Measurements from ENCODE around the gene STX8.
A peak's percentile ranks its signal among the peaks of the same experiment; 100 is the strongest.
"Not testable (repeated sequence)": the region's sequence is repeated elsewhere in the genome, so short reads cannot be mapped to it uniquely, and the experiment has no call there.

STX8 gene

GRCh38 chr17:9557857-9558256, 17.8 kb downstream of the STX8 start:
- Histone ChIP-seq H3K4me3 (ENCODE audit: low read depth in 1 of 2, low read length in 2 of 2) (no peak overlapping the region), H4K20me1 (ENCODE audit: insufficient read depth, low read length) (peaks cover 8% of the 10 kb centered on the region; the same call in 1 of the 2 replicates), H3K9me3 (ENCODE audit: insufficient read depth, low read length, severe bottlenecking) (no peaks in the 10 kb centered on the region), H3K4me2 (ENCODE audit: insufficient read depth, low read length) (no peak overlapping the region), H3K27ac (ENCODE audit: low read length) (no peak overlapping the region), H2AFZ (ENCODE audit: low read depth, low read length) (no peak overlapping the region), H3K9ac (ENCODE audit: low read depth, low read length) (no peak overlapping the region), H3K79me2 (ENCODE audit: insufficient read depth, low read length) (no peaks in the 10 kb centered on the region), H3K36me3 (ENCODE audit: insufficient read depth, low read length) (no peaks in the 10 kb centered on the region), H3K4me1 (ENCODE audit: insufficient read depth, low read length) (no peaks in the 10 kb centered on the region), H3K27me3 (ENCODE audit: insufficient read depth, low read length, poor library complexity) (no peaks in the 10 kb centered on the region)
- TF ChIP-seq EZH2 (IDR thresholded peaks at IDR 0.05; ENCODE audit: borderline replicate concordance, low read depth, low read length, severe bottlenecking): no peak
- TF ChIP-seq, protein P1, sequence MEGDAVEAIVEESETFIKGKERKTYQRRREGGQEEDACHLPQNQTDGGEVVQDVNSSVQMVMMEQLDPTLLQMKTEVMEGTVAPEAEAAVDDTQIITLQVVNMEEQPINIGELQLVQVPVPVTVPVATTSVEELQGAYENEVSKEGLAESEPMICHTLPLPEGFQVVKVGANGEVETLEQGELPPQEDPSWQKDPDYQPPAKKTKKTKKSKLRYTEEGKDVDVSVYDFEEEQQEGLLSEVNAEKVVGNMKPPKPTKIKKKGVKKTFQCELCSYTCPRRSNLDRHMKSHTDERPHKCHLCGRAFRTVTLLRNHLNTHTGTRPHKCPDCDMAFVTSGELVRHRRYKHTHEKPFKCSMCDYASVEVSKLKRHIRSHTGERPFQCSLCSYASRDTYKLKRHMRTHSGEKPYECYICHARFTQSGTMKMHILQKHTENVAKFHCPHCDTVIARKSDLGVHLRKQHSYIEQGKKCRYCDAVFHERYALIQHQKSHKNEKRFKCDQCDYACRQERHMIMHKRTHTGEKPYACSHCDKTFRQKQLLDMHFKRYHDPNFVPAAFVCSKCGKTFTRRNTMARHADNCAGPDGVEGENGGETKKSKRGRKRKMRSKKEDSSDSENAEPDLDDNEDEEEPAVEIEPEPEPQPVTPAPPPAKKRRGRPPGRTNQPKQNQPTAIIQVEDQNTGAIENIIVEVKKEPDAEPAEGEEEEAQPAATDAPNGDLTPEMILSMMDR (IDR thresholded peaks at IDR 0.05; ENCODE audit: borderline replicate concordance, extremely low read depth, low read length, poor library complexity, severe bottlenecking): no peak
- ATAC-seq (ENCODE audit: insufficient read depth, low read depth): no peak
- no peak for DNase-seq

GRCh38 chr17:9557161-9557755, 18.4 kb downstream of the STX8 start:
- Histone ChIP-seq H3K27me3 (ENCODE audit: insufficient read depth, low read length, poor library complexity) (no peaks in the 10 kb centered on the region), H3K4me2 (ENCODE audit: insufficient read depth, low read length) (no peak overlapping the region), H3K36me3 (ENCODE audit: insufficient read depth, low read length) (no peaks in the 10 kb centered on the region), H3K4me3 (ENCODE audit: low read depth in 1 of 2, low read length in 2 of 2) (no peak overlapping the region), H3K9ac (ENCODE audit: low read depth, low read length) (no peak overlapping the region), H3K79me2 (ENCODE audit: insufficient read depth, low read length) (no peaks in the 10 kb centered on the region), H3K4me1 (ENCODE audit: insufficient read depth, low read length) (no peaks in the 10 kb centered on the region), H3K27ac (ENCODE audit: low read length) (no peak overlapping the region), H2AFZ (ENCODE audit: low read depth, low read length) (no peak overlapping the region), H3K9me3 (ENCODE audit: insufficient read depth, low read length, severe bottlenecking) (no peaks in the 10 kb centered on the region), H4K20me1 (ENCODE audit: insufficient read depth, low read length) (peaks cover 8% of the 10 kb centered on the region; the same call in 1 of the 2 replicates)
- TF ChIP-seq, protein P1 (IDR thresholded peaks at IDR 0.05; ENCODE audit: borderline replicate concordance, extremely low read depth, low read length, poor library complexity, severe bottlenecking): no peak
- TF ChIP-seq EZH2 (IDR thresholded peaks at IDR 0.05; ENCODE audit: borderline replicate concordance, low read depth, low read length, severe bottlenecking): no peak
- no peak for DNase-seq
- no peak for ATAC-seq (ENCODE audit: insufficient read depth, low read depth)

DNA sequence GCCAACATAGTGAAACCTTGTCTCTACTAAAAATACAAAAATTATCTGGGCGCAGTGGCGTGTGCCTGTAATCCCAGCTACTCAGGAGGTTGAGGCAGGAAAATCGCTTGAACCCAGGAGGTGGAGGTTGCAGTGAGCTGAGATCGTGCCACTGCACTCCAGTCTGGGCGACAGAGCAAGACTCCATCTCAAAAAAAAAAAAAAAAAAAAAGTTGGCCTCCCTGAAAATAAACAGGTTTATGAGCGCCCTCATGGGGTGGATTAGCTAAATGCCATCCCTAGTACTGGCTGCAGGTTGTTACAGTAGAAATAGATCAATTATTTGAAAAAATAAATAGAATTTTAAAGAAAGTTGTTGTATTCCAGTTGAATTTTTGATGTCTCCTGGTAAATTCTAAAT, 20.9 kb downstream of the STX8 start:
- not testable (repeated sequence) for H3K9ac ChIP-seq (ENCODE audit: low read depth, low read length); H3K9me3 ChIP-seq (ENCODE audit: insufficient read depth, low read length, severe bottlenecking); H3K27me3 ChIP-seq (ENCODE audit: insufficient read depth, low read length, poor library complexity); H3K36me3 ChIP-seq (ENCODE audit: insufficient read depth, low read length); H3K27ac ChIP-seq (ENCODE audit: low read length); H3K79me2 ChIP-seq (ENCODE audit: insufficient read depth, low read length); H2AFZ ChIP-seq (ENCODE audit: low read depth, low read length); H3K4me1 ChIP-seq (ENCODE audit: insufficient read depth, low read length); H3K4me3 ChIP-seq (ENCODE audit: low read depth in 1 of 2, low read length in 2 of 2); H3K4me2 ChIP-seq (ENCODE audit: insufficient read depth, low read length); H4K20me1 ChIP-seq (ENCODE audit: insufficient read depth, low read length)
- TF ChIP-seq, protein P1 (IDR thresholded peaks at IDR 0.05; ENCODE audit: borderline replicate concordance, extremely low read depth, low read length, poor library complexity, severe bottlenecking): peak; percentile 60
- peak; percentile 70 for DNase-seq
- peak; percentile 44; the same call in 1 of the 3 replicates for ATAC-seq (ENCODE audit: insufficient read depth, low read depth)

Measured in DND-41 (cell line).